GM23338 (cell line): ENCODE data around the gene PITX1. TPM values are rescaled to one million over a fixed set of nuclear protein-coding genes. Genes with fewer than 3 reads are reported as not detected.
"Not testable (repeated sequence)": the region's sequence is repeated elsewhere in the genome, so short reads cannot be mapped to it uniquely, and the experiment has no call there.

ENCODE experiments used
- ATAC-seq: fragments of 200-7000 bp; cut with Tn5 transposase; 3 replicates; pipeline ENCODE4 v1.9.1; 2020
- DNase-seq: peaks from one replicate; pipeline ENCODE4 v3.0.0-alpha.2; 2015; ENCODE audit warnings: low spot score
- H2AFZ ChIP-seq: fragments of 200-600 bp; sonication (generic); 2 replicates; pipeline ENCODE4 v1.8.0; 2016; ENCODE audit warnings: antibody characterized with exemption, mild to moderate bottlenecking, moderate library complexity
- H3F3A ChIP-seq: fragments of 200-600 bp; sonication (generic); replicated peaks from 2 replicates; pipeline ENCODE4 v1.8.0; 2017; ENCODE audit warnings: antibody characterized with exemption, mixed run types, low read depth
- H3K27ac ChIP-seq: fragments of 200-600 bp; sonication (generic); 2 replicates; pipeline ENCODE4 v1.6.1; 2016; ENCODE audit warnings: low read depth
- H3K27me3 ChIP-seq: fragments of 200-600 bp; sonication (generic); 2 replicates; pipeline ENCODE4 v1.8.0; 2016; ENCODE audit warnings: mild to moderate bottlenecking, mixed run types, moderate library complexity; ENCODE audit not compliant: insufficient read depth
- H3K36me3 ChIP-seq: fragments of 200-600 bp; sonication (generic); 2 replicates; pipeline ENCODE4 v1.8.0; 2016; ENCODE audit warnings: mild to moderate bottlenecking; ENCODE audit not compliant: insufficient read depth
- H3K4me1 ChIP-seq: fragments of 200-600 bp; sonication (generic); 2 replicates; pipeline ENCODE4 v1.8.0; 2016; ENCODE audit warnings: mild to moderate bottlenecking, moderate library complexity; ENCODE audit not compliant: insufficient read depth
- H3K4me2 ChIP-seq: fragments of 200-600 bp; sonication (generic); 2 replicates; pipeline ENCODE4 v1.7.1; 2017; ENCODE audit warnings: mixed run types
- H3K4me3 ChIP-seq: fragments of 200-600 bp; sonication (generic); 2 replicates; pipeline ENCODE4 v1.6.1; 2016; ENCODE audit warnings: mixed run types
- H3K79me2 ChIP-seq: fragments of 200-600 bp; sonication (generic); replicated peaks from 2 replicates; pipeline ENCODE4 v1.8.0; 2017; ENCODE audit warnings: mild to moderate bottlenecking; ENCODE audit not compliant: insufficient read depth
- H3K9me2 ChIP-seq: fragments of 200-600 bp; sonication (generic); 2 replicates; pipeline ENCODE4 v1.8.0; 2017; ENCODE audit not compliant: insufficient read depth
- H4K20me1 ChIP-seq: fragments of 200-600 bp; sonication (generic); replicated peaks from 2 replicates; pipeline ENCODE4 v1.8.0; 2017; ENCODE audit warnings: mild to moderate bottlenecking; ENCODE audit not compliant: insufficient read depth
- H3K27ac Mint-ChIP-seq: 2 replicates; pipeline ENCODE4 v1.8.0; 2020; ENCODE audit warnings: inconsistent platforms, mild to moderate bottlenecking, moderate library complexity, mixed read lengths
- H3K27me3 Mint-ChIP-seq: 3 replicates; pipeline ENCODE4 v1.8.0; 2022; ENCODE audit warnings: low read depth, mild to moderate bottlenecking, moderate library complexity, mixed read lengths, inconsistent platforms; ENCODE audit not compliant: insufficient read depth, poor library complexity
- H3K36me3 Mint-ChIP-seq: 3 replicates; pipeline ENCODE4 v1.8.0; 2021; ENCODE audit warnings: low read depth, mild to moderate bottlenecking, inconsistent platforms, moderate library complexity, mixed read lengths
- H3K4me1 Mint-ChIP-seq: 3 replicates; pipeline ENCODE4 v1.8.0; 2020; ENCODE audit warnings: mild to moderate bottlenecking, inconsistent platforms, mixed read lengths
- H3K4me3 Mint-ChIP-seq: 3 replicates; pipeline ENCODE4 v1.8.0; 2021; ENCODE audit warnings: moderate library complexity, mild to moderate bottlenecking, inconsistent platforms, mixed read lengths
- H3K9me3 Mint-ChIP-seq: 3 replicates; pipeline ENCODE4 v1.8.0; 2020; ENCODE audit warnings: moderate library complexity, mild to moderate bottlenecking, inconsistent platforms, mixed read lengths
- CREB1 ChIP-seq: fragments of 250-450 bp; sonication (Bioruptor Pico); IDR thresholded peaks from 2 replicates; pipeline ENCODE4 v1.5.0; 2020; ENCODE audit warnings: low read depth, mild to moderate bottlenecking, moderate library complexity
- EZH2 ChIP-seq: fragments of 200-600 bp; sonication (generic); IDR thresholded peaks from one replicate; pipeline ENCODE4 v1.8.0; 2017; ENCODE audit warnings: antibody characterized with exemption, mild to moderate bottlenecking, low read depth; ENCODE audit not compliant: unreplicated experiment
- EZH2phosphoT487 ChIP-seq: fragments of 200-600 bp; sonication (generic); IDR thresholded peaks from one replicate; pipeline ENCODE4 v1.8.1; 2018; ENCODE audit warnings: antibody characterized with exemption; ENCODE audit not compliant: unreplicated experiment
- JUNB ChIP-seq: IDR thresholded peaks from one replicate; pipeline ENCODE4 v1.6.1; 2016; ENCODE audit warnings: antibody characterized with exemption; ENCODE audit not compliant: unreplicated experiment
- POLR2AphosphoS5 ChIP-seq: IDR thresholded peaks from 2 replicates; pipeline ENCODE4 v1.6.1; 2016; ENCODE audit warnings: antibody characterized with exemption, low read depth
- REST ChIP-seq: IDR thresholded peaks from one replicate; pipeline ENCODE4 v1.6.1; 2018; ENCODE audit warnings: antibody characterized with exemption; ENCODE audit not compliant: unreplicated experiment
- STAT1 ChIP-seq: IDR thresholded peaks from one replicate; pipeline ENCODE4 v1.6.1; 2016; ENCODE audit warnings: antibody characterized with exemption; ENCODE audit not compliant: unreplicated experiment
- ZNF114 ChIP-seq: fragments of 250-450 bp; sonication (Bioruptor Pico); IDR thresholded peaks from 2 replicates; pipeline ENCODE4 v1.5.0; 2020; ENCODE audit warnings: mild to moderate bottlenecking, moderate library complexity
- ZNF462 ChIP-seq: fragments of 250-450 bp; sonication (Bioruptor Pico); IDR thresholded peaks from 2 replicates; pipeline ENCODE4 v1.5.0; 2020; ENCODE audit warnings: mild to moderate bottlenecking, moderate library complexity
- polyA plus RNA-seq: library from polyadenylated mRNA; unstranded; fragments of >200 nt; fragmentation: Nextera tagmentation; extraction: Ambion mirVana; gene quantifications from 2 replicates; pipeline ENCODE4 v1.2.1, GENCODE V29; 2016
- total RNA-seq: library from RNA; depleted of rRNA; stranded (reverse); fragments of >200 nt; shearing (Covaris generic); gene quantifications from 2 replicates; pipeline ENCODE4 v1.2.3, GENCODE V29; 2014
- TF ChIP-seq, protein P1 (sequence below), 2 experiments: fragments of 200-600 bp in 1 of 2; sonication (generic) in 1 of 2; conservative IDR thresholded peaks; 2 replicates each; pipeline versions ENCODE4 v1.5.1 to v1.6.1; 2016 to 2017; ENCODE audit warnings: antibody characterized with exemption in 2 of 2, low read depth in 2 of 2, mild to moderate bottlenecking in 2 of 2, moderate library complexity in 1 of 2

PITX1 gene
- total and polyA plus RNA-seq, 2 experiments from 2014 or later, result not detected

DNA sequence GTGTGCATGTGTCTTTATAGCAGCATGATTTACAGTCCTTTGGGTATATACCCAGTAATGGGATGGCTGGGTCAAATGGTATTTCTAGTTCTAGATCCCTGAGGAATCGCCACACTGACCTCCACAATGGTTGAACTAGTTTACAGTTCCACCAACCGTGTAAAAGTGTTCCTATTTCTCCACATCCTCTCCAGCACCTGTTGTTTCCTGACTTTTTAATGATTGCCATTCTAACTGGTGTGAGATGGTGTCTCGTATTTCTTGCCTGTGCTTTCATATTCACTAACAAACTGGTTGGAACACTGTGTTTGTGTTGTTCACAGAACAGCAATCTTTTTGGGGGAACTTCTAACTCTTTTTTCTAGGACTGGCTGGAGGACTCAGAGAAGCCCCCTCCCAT lies 49.3 kb upstream of the PITX1 start:
- not testable (repeated sequence) for H3K4me1 ChIP-seq, H2AFZ ChIP-seq, H3K9me2 ChIP-seq, H3K27ac Mint-ChIP-seq, H4K20me1 ChIP-seq, H3K9me3 Mint-ChIP-seq, H3F3A ChIP-seq, H3K4me1 Mint-ChIP-seq, H3K36me3 ChIP-seq, H3K27ac ChIP-seq, H3K27me3 Mint-ChIP-seq, H3K4me3 Mint-ChIP-seq, H3K36me3 Mint-ChIP-seq, H3K4me3 ChIP-seq, ATAC-seq, H3K79me2 ChIP-seq, DNase-seq, H3K27me3 ChIP-seq, H3K4me2 ChIP-seq

GRCh38 chr5:135081240-135081639 lies 47.2 kb upstream of the PITX1 start:
- H3K9me3 Mint-ChIP-seq, result peaks cover 7% of the 10 kb centered on the region; the same call in 2 of the 3 replicates
- Histone ChIP-seq H3K4me1 (no peaks in the 10 kb centered on the region), H3F3A (no peaks in the 10 kb centered on the region), H3K27me3 (no peaks in the 10 kb centered on the region), H4K20me1 (no peaks in the 10 kb centered on the region), H3K27ac (no peak overlapping the region), H3K36me3 (no peaks in the 10 kb centered on the region), H3K9me2 (no peaks in the 10 kb centered on the region), H3K4me3 (no peak overlapping the region), H3K79me2 (no peaks in the 10 kb centered on the region), H3K4me2 (no peak overlapping the region), H2AFZ (no peak overlapping the region)
- H3K27ac Mint-ChIP-seq, result no peak overlapping the region
- no peak for DNase-seq
- no peaks in the 10 kb centered on the region for H3K4me1 Mint-ChIP-seq
- no peaks in the 10 kb centered on the region for H3K36me3 Mint-ChIP-seq
- ATAC-seq, result no peak
- peaks cover 4% of the 10 kb centered on the region for H3K27me3 Mint-ChIP-seq
- no peak overlapping the region for H3K4me3 Mint-ChIP-seq
- TF ChIP-seq STAT1 (no peak), EZH2phosphoT487 (no peak), ZNF462 (no peak), REST (no peak), ZNF114 (no peak), EZH2 (no peak), JUNB (no peak), CREB1 (no peak), POLR2AphosphoS5 (no peak)
- TF ChIP-seq, protein P1, sequence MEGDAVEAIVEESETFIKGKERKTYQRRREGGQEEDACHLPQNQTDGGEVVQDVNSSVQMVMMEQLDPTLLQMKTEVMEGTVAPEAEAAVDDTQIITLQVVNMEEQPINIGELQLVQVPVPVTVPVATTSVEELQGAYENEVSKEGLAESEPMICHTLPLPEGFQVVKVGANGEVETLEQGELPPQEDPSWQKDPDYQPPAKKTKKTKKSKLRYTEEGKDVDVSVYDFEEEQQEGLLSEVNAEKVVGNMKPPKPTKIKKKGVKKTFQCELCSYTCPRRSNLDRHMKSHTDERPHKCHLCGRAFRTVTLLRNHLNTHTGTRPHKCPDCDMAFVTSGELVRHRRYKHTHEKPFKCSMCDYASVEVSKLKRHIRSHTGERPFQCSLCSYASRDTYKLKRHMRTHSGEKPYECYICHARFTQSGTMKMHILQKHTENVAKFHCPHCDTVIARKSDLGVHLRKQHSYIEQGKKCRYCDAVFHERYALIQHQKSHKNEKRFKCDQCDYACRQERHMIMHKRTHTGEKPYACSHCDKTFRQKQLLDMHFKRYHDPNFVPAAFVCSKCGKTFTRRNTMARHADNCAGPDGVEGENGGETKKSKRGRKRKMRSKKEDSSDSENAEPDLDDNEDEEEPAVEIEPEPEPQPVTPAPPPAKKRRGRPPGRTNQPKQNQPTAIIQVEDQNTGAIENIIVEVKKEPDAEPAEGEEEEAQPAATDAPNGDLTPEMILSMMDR (conservative IDR thresholded peaks at IDR 0.05; ENCODE audit: low read depth in 2 of 2), result no peak
